ENCODE measurements around the gene DYNC1LI2.
"Not testable (repeated sequence)": the region's sequence is repeated elsewhere in the genome, so short reads cannot be mapped to it uniquely, and the experiment has no call there.

Gene DYNC1LI2

GRCh38 chr16:66695935-66696668 is 55.3 kb downstream of the DYNC1LI2 start:
- peak in 1 of 5 donors; percentile 9 for DNase-seq

DNA sequence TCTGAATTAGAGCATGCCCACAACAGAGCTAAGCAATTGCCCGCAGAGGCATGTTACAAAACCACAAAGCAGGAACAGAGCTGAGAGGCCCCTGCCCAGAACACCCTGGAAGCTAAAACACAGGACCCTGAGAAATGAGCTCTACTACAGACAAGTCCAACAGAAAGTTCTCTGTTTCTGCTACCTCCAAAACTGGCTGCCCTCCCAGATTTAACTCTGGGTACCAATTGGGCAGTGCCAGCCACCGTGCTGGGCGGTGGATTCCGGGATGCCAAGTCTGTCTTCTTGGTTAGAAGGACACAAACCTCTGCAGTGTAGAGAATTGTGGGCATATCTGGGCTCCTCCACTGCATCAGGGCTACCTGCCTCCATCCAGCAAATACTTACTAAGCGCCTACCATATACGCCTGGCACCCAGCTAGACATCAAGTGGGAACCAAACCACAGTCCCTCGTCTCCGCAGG is 55.9 kb downstream of the DYNC1LI2 start:
- DNase-seq, result no peak

DNA sequence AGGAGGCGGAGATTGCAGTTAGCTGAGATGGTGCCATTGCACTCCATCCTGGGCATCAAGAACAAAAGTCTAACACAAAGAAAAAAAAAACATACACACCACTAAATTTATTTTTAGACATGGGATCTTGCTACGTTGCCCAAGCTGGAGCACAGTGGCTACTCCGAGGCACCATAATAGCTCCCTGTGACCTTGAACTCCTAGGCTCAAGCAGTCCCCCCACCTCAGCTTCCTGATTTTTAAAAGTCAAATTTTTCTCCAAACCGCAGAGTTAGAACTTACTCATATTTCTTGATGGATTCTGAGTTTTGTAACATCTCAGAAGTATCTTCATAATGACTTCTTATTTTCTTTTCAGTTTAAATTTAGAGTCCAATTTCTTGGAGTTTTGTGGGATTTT is 58.3 kb downstream of the DYNC1LI2 start:
- DNase-seq, result no peak

GRCh38 chr16:66692341-66692740 is 59.1 kb downstream of the DYNC1LI2 start:
- DNase-seq, result no peak

DNA sequence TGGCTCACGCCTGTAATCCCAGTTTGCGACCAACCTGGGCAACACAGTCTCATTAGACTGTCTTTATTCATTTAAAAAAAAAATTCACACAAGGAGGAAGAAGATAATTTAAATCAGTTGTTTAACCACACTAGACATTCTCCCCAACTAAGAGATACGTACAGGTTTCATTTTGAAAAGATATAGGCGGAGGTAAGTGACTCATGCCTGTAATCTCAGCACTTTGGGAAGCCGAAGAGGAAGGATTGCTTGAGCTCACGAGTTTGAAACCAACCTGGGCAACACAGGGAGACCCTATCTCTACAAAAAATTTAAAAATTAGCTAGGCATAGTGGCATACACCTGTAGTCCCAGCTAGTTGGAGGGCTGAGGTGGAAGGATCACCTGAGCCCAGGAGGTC is 60.2 kb downstream of the DYNC1LI2 start:
- no peak for DNase-seq

DNA sequence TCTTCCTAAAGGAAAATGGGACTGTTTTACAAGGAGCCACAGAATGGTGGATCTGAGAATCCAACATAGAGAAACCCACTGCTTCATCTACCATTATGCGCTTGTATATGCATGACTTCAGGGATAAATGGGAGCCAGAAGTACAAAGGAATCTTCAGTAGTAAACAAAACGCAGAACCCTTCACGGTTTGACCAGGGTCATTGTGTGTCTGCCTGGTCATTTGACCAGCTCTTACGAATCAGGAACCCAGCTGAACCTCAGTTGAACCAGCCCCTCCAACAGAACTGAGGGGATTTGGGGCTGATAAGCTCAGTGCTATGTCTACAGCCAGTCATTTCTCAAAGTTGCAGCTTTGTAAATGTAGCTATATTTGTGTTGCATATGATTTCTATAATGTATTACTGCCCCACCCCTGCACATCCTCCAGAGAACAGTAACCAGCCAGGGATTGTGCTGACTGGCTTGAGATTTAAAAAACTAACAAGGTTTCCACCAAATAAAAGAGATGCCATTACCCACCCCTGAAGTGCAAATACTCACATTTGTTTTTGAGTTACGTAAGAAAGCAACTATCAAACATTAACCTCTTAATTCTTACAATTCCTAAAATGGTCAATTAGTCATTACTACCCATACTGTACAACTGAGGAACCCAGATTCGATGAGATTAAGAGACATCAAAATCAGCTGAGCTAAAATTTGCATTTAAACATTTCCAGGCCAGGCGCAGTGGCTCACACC is 61.1 kb downstream of the DYNC1LI2 start:
- no peak for DNase-seq

DNA sequence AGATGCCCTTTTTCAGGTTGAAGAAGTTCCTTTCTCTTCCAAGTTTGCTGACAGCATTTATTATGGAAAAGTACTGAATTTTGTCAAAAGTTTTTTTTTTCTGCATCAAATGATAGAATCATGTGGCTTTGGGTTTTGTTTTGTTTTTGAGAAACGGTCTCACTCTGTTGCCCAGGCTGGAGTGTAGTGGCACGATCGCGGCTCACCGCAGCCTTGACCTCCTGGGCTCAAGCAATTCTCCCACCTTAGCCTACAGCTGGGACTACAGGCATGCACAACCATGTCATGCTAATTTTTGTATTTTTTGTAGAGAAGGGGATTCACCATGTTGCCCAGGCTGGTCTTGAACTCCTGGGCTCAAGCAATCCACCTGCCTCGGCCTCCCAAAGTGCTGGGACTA is 62.1 kb downstream of the DYNC1LI2 start:
- no peak for DNase-seq

DNA sequence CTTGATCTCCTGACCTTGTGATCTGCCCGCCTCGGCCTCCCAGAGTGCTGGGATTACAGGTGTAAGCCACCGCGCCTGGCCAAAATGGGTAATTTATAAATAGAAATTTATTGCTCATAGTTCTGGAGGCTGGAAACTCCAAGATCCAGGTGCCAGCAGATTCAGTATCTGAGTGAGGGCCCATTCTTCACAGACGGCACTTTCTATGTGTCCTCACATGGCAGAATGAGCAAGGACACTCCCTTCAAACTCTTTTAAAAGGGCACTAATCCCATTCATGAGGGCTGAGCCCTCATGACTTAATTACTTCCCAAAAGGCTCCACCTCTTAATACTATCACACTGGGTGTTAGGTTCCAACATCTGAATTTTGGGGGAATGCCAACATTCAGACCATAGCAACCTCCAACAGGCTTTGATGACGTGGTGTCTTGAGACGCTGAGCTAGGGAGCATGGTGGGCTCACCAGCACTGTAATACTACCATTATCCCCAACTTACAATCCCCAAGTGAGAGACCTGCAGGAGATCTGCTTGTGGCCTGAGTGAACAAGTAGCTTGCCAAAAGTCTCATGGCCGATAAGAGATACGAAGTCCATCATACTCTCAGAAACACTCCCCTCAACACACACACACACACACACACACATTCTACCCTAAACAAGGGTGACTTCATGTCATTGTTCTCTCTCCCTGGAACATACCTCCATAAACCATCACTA is 63.3 kb downstream of the DYNC1LI2 start:
- no peak for DNase-seq

DNA sequence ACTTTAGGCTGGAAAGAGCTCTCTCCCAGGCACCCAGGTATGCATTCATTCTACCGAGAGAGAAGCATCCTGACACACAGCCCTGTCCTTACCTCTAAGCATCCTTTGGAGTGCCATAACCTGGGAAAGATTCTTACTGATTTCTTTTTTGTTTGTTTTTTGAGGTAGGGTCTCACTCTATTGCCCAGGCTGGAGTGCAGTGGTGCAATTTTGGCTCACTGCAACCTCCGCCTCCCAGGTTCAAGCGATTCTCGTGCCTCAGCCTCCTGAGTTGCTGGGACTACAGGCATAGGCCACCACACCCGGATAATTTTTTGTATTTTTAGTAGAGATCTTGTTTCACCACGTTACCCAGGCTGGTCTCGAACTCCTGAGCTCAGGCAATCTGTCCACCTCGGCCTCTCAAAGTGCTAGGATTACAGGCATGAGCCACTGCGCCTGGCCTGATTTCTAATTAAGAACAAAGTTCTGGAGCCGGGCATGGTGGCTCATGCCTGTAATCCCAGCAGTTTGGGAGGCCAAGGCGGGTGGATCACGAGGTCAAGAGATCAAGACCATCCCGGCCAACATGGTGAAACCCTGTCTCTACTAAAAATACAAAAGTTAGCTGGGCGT is 65.8 kb downstream of the DYNC1LI2 start:
- not testable (repeated sequence) for DNase-seq

GRCh38 chr16:66682271-66682670 is 69.1 kb downstream of the DYNC1LI2 start:
- DNase-seq, result no peak

DNA sequence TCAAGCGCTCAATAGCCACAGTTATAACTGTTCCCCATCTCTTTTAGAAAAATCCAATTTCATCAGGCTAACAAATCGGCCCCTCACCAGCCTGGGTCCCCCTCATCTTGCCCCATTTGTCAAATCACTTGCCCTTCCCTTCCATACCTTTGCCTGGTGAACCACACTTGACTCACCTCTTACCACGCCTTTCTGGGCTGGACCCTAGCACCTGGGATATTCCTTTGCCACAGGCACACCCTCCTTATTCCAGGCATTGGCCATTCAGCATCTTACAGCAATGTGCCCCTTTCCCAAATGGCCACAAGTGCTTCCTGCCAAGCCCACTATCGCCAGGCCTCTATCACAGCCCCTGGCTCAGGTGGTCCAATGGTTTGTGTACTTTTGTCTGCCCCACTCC is 69.7 kb downstream of the DYNC1LI2 start:
- DNase-seq, result no peak

DNA sequence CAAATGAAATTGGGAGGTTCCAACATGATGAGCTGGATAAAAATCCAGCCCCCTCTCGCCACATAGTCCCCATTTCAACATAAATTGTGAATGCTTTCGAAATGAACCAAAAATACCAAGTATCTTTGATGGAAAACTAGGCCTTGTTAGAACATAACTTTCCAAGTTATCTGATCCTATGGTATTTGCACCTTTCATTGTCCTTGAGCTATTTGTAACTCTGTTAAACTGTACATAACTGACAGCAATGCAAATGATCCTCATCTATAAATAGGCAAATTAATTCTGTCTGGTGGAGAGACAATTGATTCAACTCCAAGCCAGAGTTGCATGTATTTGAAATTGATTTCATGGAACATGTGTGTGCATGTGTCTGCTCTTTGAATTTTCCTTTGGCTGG is 73.1 kb downstream of the DYNC1LI2 start:
- no peak for DNase-seq

DNA sequence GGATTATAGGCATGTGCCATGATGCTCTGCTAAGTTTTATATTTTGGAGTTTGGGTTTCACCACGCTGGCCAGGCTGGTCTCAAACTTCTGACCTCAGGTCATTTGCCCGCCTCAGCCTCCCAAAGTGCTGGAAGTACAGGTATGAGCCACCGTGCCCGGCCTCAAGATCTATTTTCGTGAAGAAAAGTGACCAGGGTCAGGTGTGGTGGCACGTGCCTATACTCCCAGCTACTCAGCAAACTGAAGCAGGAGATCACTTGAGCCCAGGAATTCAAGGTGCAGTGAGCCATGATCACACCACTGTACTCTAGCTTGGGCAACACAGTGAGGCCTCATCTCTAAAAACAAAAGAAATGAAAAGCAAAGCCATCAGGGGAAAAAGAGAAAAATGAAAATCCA is 73.6 kb downstream of the DYNC1LI2 start:
- no peak for DNase-seq

- DNase-seq, result no peak
Measured at GRCh38 chr16:66677179-66677578, 74.2 kb downstream of the DYNC1LI2 start.

- DNase-seq, result no peak
Measured at GRCh38 chr16:66676599-66676998, 74.8 kb downstream of the DYNC1LI2 start.

- no peak for DNase-seq
Measured at GRCh38 chr16:66673691-66674090, 77.7 kb downstream of the DYNC1LI2 start.

Data from T-helper 1 cell (primary cell).